BJ (cell line): ENCODE data around the gene TMEM178B. TPM values are rescaled to one million over a fixed set of nuclear protein-coding genes. Genes with fewer than 3 reads are reported as not detected.

Source experiments
- CTCF ChIA-PET: fragments of 350-600 bp; formaldehyde crosslinking; extraction: SDS; loops from one replicate; lab custom pipeline; 2021; ENCODE audit warnings: antibody characterized with exemption, inconsistent platforms; lab: Yijun Ruan, JAX
- POLR2A ChIA-PET: fragments of 300-600 bp; sonication (Branson Sonifier 250); formaldehyde crosslinking; extraction: SDS; loops from one replicate; lab custom pipeline; 2021; ENCODE audit warnings: antibody characterized with exemption; lab: Charles Lee
- DNase-seq: peaks from one replicate; pipeline ENCODE4 v3.0.0-alpha.2; 2011; ENCODE audit warnings: low read depth
- H3K27me3 ChIP-seq: 2 replicates; pipeline ENCODE4 v1.6.0; 2011; ENCODE audit warnings: low read length; ENCODE audit not compliant: control insufficient read depth, insufficient read depth
- H3K36me3 ChIP-seq: 2 replicates; pipeline ENCODE4 v1.5.1; 2011; ENCODE audit warnings: low read length; ENCODE audit not compliant: control insufficient read depth, insufficient read depth
- H3K4me3 ChIP-seq: 2 replicates; pipeline ENCODE4 v1.5.1; 2011; ENCODE audit warnings: low read depth, mild to moderate bottlenecking, control low read depth, low read length
- CTCF ChIP-seq: IDR thresholded peaks from 2 replicates; pipeline ENCODE4 v1.5.1; 2011; ENCODE audit warnings: low read depth, mild to moderate bottlenecking, control low read depth, inconsistent platforms, low read length, moderate library complexity; ENCODE audit not compliant: insufficient read depth
- polyA plus RNA-seq: library from polyadenylated mRNA; depleted of rRNA; stranded (reverse); fragments of >200 nt; gene quantifications from 2 replicates; pipeline ENCODE4 v1.2.3, GENCODE V29; 2011

TMEM178B gene
- polyA plus RNA-seq, 1 experiment, result 0.43 TPM

GRCh38 chr7:141361479-141361878, 287.6 kb downstream of the TMEM178B start:
- Histone ChIP-seq H3K4me3 (no peak overlapping the region), H3K27me3 (no peaks in the 10 kb centered on the region), H3K36me3 (no peaks in the 10 kb centered on the region)
- POLR2A ChIA-PET, result no interaction called here
- no peak for TF ChIP-seq CTCF
- no peak for DNase-seq
- CTCF ChIA-PET, result no interaction called here

GRCh38 chr7:141361960-141362359, 288.1 kb downstream of the TMEM178B start:
- Histone ChIP-seq H3K4me3 (no peak overlapping the region), H3K36me3 (no peaks in the 10 kb centered on the region), H3K27me3 (no peaks in the 10 kb centered on the region)
- CTCF ChIA-PET, result no interaction called here
- TF ChIP-seq CTCF, result no peak
- POLR2A ChIA-PET, result no interaction called here
- DNase-seq, result no peak

GRCh38 chr7:141362580-141363435, 288.9 kb downstream of the TMEM178B start:
- Histone ChIP-seq H3K27me3 (no peaks in the 10 kb centered on the region), H3K4me3 (no peak overlapping the region), H3K36me3 (no peaks in the 10 kb centered on the region)
- peak; percentile 18 for DNase-seq
- POLR2A ChIA-PET, result no interaction called here
- no peak for TF ChIP-seq CTCF
- CTCF ChIA-PET, result no interaction called here

GRCh38 chr7:141363748-141364147, 289.9 kb downstream of the TMEM178B start:
- no peaks in the 10 kb centered on the region for H3K27me3 ChIP-seq
- no peaks in the 10 kb centered on the region for H3K36me3 ChIP-seq
- no peak overlapping the region for H3K4me3 ChIP-seq
- no peak for DNase-seq
- ChIA-PET CTCF (no interaction called here), POLR2A (no interaction called here)
- TF ChIP-seq CTCF, result no peak

GRCh38 chr7:141366091-141366621, 292.3 kb downstream of the TMEM178B start:
- Histone ChIP-seq H3K4me3 (no peak overlapping the region), H3K36me3 (no peaks in the 10 kb centered on the region), H3K27me3 (no peaks in the 10 kb centered on the region)
- ChIA-PET CTCF (no interaction called here), POLR2A (no interaction called here)
- DNase-seq, result no peak
- no peak for TF ChIP-seq CTCF
